B cell (primary cell): ENCODE results near the gene NTM. TPM values are rescaled to one million over a fixed set of nuclear protein-coding genes. Genes with fewer than 3 reads are reported as not detected.

Experiments used
- ATAC-seq: fragments of 200-7000 bp; cut with Tn5 transposase; one replicate; pipeline ENCODE4 v1.10.0; 2021; ENCODE audit warnings: low read depth, mild to moderate bottlenecking, moderate number of reproducible peaks, moderate library complexity
- CTCF ChIA-PET: fragments of 350-600 bp; sonication (Branson Sonifier 250); formaldehyde crosslinking; loops from one replicate; lab custom pipeline; 2021; ENCODE audit warnings: antibody characterized with exemption, inconsistent platforms; lab: Charles Lee
- POLR2A ChIA-PET: fragments of 350-600 bp; sonication (Branson Sonifier 250); formaldehyde crosslinking; loops from one replicate; lab custom pipeline; 2021; ENCODE audit warnings: antibody characterized with exemption; lab: Charles Lee
- DNase-seq: peaks from one replicate; pipeline ENCODE4 v3.0.0; 2013
- H2AFZ ChIP-seq: 2 replicates; pipeline ENCODE4 v1.6.1; 2012; ENCODE audit warnings: mild to moderate bottlenecking, low read depth, low read length; ENCODE audit not compliant: insufficient read depth, poor library complexity, severe bottlenecking
- H3K27ac ChIP-seq, 2 donors: 1 replicate in 1 of 2; 2 replicates in 1 of 2; pipeline ENCODE4 v1.5.1; 2012 to 2013; ENCODE audit warnings: low read length in 2 of 2, mild to moderate bottlenecking in 2 of 2, moderate library complexity in 1 of 2
- H3K27me3 ChIP-seq, 4 experiments: fragments of 200-600 bp in 1 of 4; sonication (generic) in 1 of 4; replicated peaks in 1 of 4; 1 replicate in 2 of 4; 2 replicates in 2 of 4; pipeline versions ENCODE4 v1.6.1 to v1.7.0; 2013 to 2016; ENCODE audit warnings: low read length in 3 of 4, mild to moderate bottlenecking in 2 of 4, mixed read lengths in 1 of 4, moderate library complexity in 1 of 4; ENCODE audit not compliant: insufficient read depth in 4 of 4, control insufficient read depth in 3 of 4; ENCODE audit errors: control extremely low read depth in 1 of 4
- H3K36me3 ChIP-seq, 2 experiments: replicated peaks in 1 of 2; 1 replicate in 1 of 2; 2 replicates in 1 of 2; pipeline versions ENCODE4 v1.6.1 to v1.7.1; 2013; ENCODE audit warnings: low read length in 1 of 2; ENCODE audit not compliant: insufficient read depth in 2 of 2, control insufficient read depth in 1 of 2; ENCODE audit errors: control extremely low read depth in 1 of 2, extremely low read depth in 1 of 2
- H3K4me1 ChIP-seq, 2 donors: fragments of 200-600 bp in 1 of 2; sonication (generic) in 1 of 2; 1 replicate in 1 of 2; 2 replicates in 1 of 2; pipeline versions ENCODE4 v1.5.1 to v1.6.1; 2013 to 2017; ENCODE audit warnings: low read length in 2 of 2; ENCODE audit not compliant: control insufficient read depth in 2 of 2, insufficient read depth in 2 of 2
- H3K4me2 ChIP-seq: replicated peaks from 2 replicates; pipeline ENCODE3; 2012; ENCODE audit warnings: mild to moderate bottlenecking, low read depth, low read length; ENCODE audit not compliant: poor library complexity, severe bottlenecking
- H3K4me3 ChIP-seq, 5 experiments: fragments of 200-600 bp in 1 of 5; sonication (generic) in 1 of 5; 1 replicate in 3 of 5; 2 replicates in 2 of 5; pipeline versions ENCODE4 v1.5.1 to v1.7.0; 2011 to 2016; ENCODE audit warnings: low read length in 4 of 5, mild to moderate bottlenecking in 4 of 5, low read depth in 2 of 5, control low read depth in 1 of 5, moderate library complexity in 1 of 5; ENCODE audit not compliant: insufficient read depth in 1 of 5; ENCODE audit errors: control extremely low read depth in 1 of 5, extremely low read depth in 1 of 5
- H3K79me2 ChIP-seq: fragments of 200-600 bp; sonication (generic); one replicate; pipeline ENCODE4 v1.6.0; 2016; ENCODE audit warnings: low read length; ENCODE audit not compliant: control insufficient read depth, insufficient read depth
- H3K9ac ChIP-seq: fragments of 200-600 bp; sonication (generic); 2 replicates; pipeline ENCODE4 v1.6.1; 2017; ENCODE audit warnings: mild to moderate bottlenecking, low read length, moderate library complexity
- H3K9me3 ChIP-seq, 3 donors: one replicate each; pipeline versions ENCODE4 v1.6.1 to v1.7.1; 2013; ENCODE audit warnings: low read length in 2 of 3; ENCODE audit not compliant: control insufficient read depth in 2 of 3, insufficient read depth in 1 of 3; ENCODE audit errors: control extremely low read depth in 1 of 3
- H4K20me1 ChIP-seq: 2 replicates; pipeline ENCODE4 v1.6.0; 2012; ENCODE audit warnings: mild to moderate bottlenecking, low read length; ENCODE audit not compliant: insufficient read depth, control insufficient read depth, poor library complexity, severe bottlenecking
- H3K27ac Mint-ChIP-seq: one replicate; pipeline ENCODE4 v1.8.0; 2021; ENCODE audit warnings: mixed read lengths
- H3K27me3 Mint-ChIP-seq: one replicate; pipeline ENCODE4 v1.8.0; 2021; ENCODE audit warnings: mixed read lengths
- H3K4me1 Mint-ChIP-seq: one replicate; pipeline ENCODE4 v1.8.0; 2021; ENCODE audit warnings: mixed read lengths
- H3K4me3 Mint-ChIP-seq: one replicate; pipeline ENCODE4 v1.8.0; 2021; ENCODE audit warnings: mixed read lengths
- H3K9me3 Mint-ChIP-seq: one replicate; pipeline ENCODE4 v1.8.0; 2022; ENCODE audit warnings: mixed read lengths; ENCODE audit not compliant: insufficient read depth
- CTCF ChIP-seq: fragments of 200-600 bp; IDR thresholded peaks from one replicate; pipeline ENCODE4 v1.8.0; 2022; ENCODE audit warnings: antibody characterized with exemption, mild to moderate bottlenecking
- EZH2 ChIP-seq: IDR thresholded peaks from 2 replicates; pipeline ENCODE4 v1.6.1; 2012; ENCODE audit warnings: borderline replicate concordance, low read depth, mild to moderate bottlenecking, moderate library complexity, low read length; ENCODE audit not compliant: insufficient read depth, poor library complexity, severe bottlenecking
- WGBS: methylation state at CpG from one replicate; pipeline ENCODE4 v1.1.5; 2013; ENCODE audit warnings: missing lambda C conversion rate; ENCODE audit not compliant: insufficient coverage; 5-methylcytosine and 5-hydroxymethylcytosine counted together
- intact Hi-C: fragments of 100-400 bp; cut with micrococcal nuclease; formaldehyde crosslinking; loops from one replicate; pipeline ENCODE4 v1.10.0; 2022
- polyA plus RNA-seq: library from polyadenylated mRNA; depleted of rRNA; stranded (reverse); fragments of >200 nt; gene quantifications from 2 replicates; pipeline ENCODE4 v1.2.3, GENCODE V29; 2012
- total RNA-seq, 2 donors: library from RNA; stranded (reverse); fragments of 120-200 nt in 1 of 2; gene quantifications; 1 replicate in 1 of 2; 2 replicates in 1 of 2; pipeline versions ENCODE4 v1.2.3 to v1.2.4, GENCODE V29; 2013 to 2022

The NTM gene
- total and polyA plus RNA-seq, 2 donors (not counting 1 experiment from before 2014, with no cell fraction given) = not detected

- ChIA-PET POLR2A (no interaction called here), CTCF (no interaction called here)
- Histone ChIP-seq H3K79me2 (no peaks in the 10 kb centered on the region), H3K4me3 (no peak overlapping the region), H3K36me3 (no peaks in the 10 kb centered on the region), H3K9ac (no peak overlapping the region), H2AFZ (no peak overlapping the region), H3K9me3 (peaks cover 0 to 13% (median 0%) of the 10 kb centered on the region in 3 donors), H3K27ac (no peak overlapping the region), H4K20me1 (no peaks in the 10 kb centered on the region), H3K27me3 (no peaks in the 10 kb centered on the region), H3K4me1 (no peaks in the 10 kb centered on the region), H3K4me2 (no peak overlapping the region)
- TF ChIP-seq EZH2 (no peak), CTCF (no peak)
- Mint-ChIP-seq H3K4me3 (no peak overlapping the region), H3K9me3 (no peaks in the 10 kb centered on the region), H3K27ac (no peak overlapping the region), H3K27me3 (peaks cover 8% of the 10 kb centered on the region), H3K4me1 (no peaks in the 10 kb centered on the region)
- DNase-seq = no peak
- ATAC-seq = no peak
- intact Hi-C loops = no loop called here
- 76% methylated on average over 5 of the region's 5 CpGs for whole genome bisulfite sequencing
These were observed 282.8 kb downstream of the NTM start for GRCh38 chr11:131653260-131653659.

DNA sequence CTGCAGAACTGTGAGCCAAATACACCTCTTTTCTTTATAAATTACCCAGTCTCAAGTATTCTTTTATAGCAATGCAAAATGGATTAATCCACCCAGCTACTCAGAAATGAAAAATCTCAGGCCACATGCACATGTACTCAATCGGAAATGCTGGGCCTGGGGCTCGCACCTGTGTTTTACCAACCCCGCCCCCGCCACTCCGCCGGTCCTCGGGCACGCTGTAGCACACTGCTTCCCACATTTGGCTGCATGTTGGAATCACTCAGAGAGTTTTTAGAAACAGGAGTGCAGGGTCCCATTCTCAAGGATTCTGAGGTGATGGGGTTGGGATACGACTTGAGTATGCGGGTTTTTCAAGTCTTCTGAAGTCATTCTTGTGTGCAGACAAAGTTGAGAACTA is 284.4 kb downstream of the NTM start:
- Mint-ChIP-seq H3K9me3 (no peaks in the 10 kb centered on the region), H3K27me3 (peaks cover 8% of the 10 kb centered on the region), H3K27ac (no peak overlapping the region), H3K4me3 (no peak overlapping the region), H3K4me1 (no peaks in the 10 kb centered on the region)
- DNase-seq = no peak
- H3K9me3 ChIP-seq = peaks cover 0 to 13% (median 0%) of the 10 kb centered on the region in 3 donors
- H3K79me2 ChIP-seq = no peaks in the 10 kb centered on the region
- no peaks in the 10 kb centered on the region for H3K4me1 ChIP-seq
- ATAC-seq = no peak
- 93% methylated on average over 8 of the region's 10 CpGs for WGBS
- no peaks in the 10 kb centered on the region for H3K36me3 ChIP-seq
- H3K27ac ChIP-seq = no peak overlapping the region
- intact Hi-C loops = no loop called here
- no peak overlapping the region for H3K4me3 ChIP-seq
- H3K27me3 ChIP-seq = no peaks in the 10 kb centered on the region
- POLR2A ChIA-PET = no interaction called here
- H4K20me1 ChIP-seq = no peaks in the 10 kb centered on the region
- CTCF ChIA-PET = no interaction called here
- H2AFZ ChIP-seq = no peak overlapping the region
- H3K4me2 ChIP-seq = no peak overlapping the region
- H3K9ac ChIP-seq = no peak overlapping the region
- TF ChIP-seq CTCF = no peak
- no peak for TF ChIP-seq EZH2
